NCI-H2029 (cell line): Measurements from ENCODE around the gene C10orf105.

Source experiments
- DNase-seq: peaks from one replicate; lab custom pipeline; 2025; lab: John Stamatoyannopoulos, UW

C10orf105 gene

DNA sequence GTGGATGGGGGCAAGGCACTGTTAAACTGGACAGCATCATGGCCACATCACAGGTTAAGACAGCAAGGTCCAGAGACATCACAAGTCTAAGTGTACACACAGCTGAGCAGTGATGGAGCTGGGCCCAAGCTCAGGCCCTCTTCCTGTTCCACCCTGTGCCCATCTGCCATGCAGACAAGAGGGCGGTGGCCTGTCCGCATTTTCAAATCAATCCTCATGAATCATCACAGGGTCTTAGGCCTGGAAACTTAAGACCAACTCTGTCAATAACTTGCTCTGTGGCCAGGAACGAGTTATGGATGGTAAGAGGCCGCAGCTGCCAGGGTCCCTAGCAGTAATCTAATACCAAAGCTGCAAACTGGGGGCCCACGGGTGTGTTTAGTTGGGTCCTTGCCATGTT lies 3.2 kb downstream of the C10orf105 start:
- no peak for DNase-seq

GRCh38 chr10:71715860-71716259 lies 3.7 kb downstream of the C10orf105 start:
- DNase-seq, result no peak

DNA sequence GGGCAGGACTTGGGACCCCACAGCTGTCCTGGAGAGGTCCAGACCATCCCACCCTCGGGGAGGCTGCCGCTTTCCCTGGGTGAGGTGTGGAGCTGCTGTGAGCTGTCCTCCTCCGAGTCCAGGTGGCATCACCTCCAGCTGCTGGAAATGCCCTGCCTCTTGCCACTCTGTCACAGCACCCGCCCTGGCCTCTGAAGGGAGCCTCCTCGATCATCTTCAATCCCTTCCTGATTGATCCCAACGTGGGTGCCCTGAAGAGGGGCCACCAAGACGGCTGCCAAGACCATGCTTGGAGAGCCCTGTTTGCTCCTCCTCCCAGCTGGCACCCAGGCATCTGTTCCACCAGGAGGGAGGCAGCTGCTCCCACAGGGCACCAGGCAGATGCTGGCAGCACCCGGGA lies 4.6 kb downstream of the C10orf105 start:
- DNase-seq, result no peak

DNA sequence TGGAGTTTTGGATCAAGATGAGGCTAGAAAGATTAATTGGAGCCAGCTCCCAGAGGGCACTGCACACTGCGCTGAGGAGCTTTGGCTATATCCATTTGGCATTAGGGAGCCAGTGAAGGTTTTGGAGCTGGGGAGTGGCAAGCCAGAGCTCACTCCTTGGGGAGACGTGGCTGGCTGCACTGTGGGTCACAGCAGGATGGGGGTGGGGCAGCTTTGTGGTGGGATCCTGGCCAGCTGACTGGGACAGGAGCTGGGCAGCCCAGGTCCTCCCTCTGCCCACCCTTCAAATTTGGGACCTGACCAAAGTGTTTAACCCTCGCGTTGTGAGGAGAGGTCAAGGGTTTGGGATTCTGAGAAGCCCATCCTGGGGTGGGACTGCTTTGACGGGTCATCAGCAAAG lies 5.0 kb downstream of the C10orf105 start:
- DNase-seq, result no peak

GRCh38 chr10:71714031-71714410 lies 5.6 kb downstream of the C10orf105 start:
- no peak for DNase-seq

DNA sequence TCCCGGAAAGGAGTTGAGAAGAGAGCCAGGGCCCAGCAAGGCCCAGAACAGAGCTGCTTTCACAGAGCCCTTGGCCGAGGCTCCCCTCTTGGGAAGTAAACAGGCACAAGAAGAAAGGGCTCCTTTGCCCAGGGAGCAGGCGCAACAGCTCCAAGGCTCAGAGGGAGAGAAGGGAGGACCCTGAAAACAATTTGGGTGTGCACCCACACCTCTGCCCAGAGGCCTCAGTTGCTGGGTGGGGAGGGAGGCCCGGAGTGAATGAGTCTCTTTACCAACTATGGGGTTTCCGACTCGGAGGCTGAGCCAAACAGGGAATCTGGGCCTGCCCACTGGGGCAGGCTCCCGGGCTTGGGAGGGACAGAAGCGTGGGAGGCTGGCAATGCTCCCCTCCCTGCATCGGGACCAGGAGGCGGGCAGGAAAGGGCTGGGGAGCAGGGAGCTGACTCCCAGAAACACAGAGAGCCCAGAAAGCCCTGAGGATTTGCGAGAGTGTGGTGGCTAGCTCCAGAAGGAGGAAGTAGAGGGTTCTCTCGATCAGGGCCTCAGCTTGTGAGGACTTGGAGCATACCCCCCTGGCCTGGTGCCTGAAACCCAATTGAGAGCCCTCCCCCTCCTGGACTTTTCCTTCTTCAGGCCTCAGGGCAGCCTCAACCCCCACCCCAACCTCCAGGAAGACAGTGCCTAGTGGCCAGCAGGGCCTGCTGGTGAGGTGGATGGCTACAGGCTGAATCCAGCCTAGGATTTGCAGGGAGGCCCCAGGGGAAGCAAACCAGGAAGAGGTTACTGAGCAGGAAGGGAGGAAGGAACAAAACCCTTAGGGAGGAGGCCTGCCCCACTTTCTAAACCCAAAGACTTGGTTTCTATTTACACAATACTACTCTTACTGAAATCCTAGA lies 6.2 kb downstream of the C10orf105 start:
- no peak for DNase-seq

- no peak for DNase-seq
These were observed 6.9 kb downstream of the C10orf105 start for GRCh38 chr10:71712572-71713134.

DNA sequence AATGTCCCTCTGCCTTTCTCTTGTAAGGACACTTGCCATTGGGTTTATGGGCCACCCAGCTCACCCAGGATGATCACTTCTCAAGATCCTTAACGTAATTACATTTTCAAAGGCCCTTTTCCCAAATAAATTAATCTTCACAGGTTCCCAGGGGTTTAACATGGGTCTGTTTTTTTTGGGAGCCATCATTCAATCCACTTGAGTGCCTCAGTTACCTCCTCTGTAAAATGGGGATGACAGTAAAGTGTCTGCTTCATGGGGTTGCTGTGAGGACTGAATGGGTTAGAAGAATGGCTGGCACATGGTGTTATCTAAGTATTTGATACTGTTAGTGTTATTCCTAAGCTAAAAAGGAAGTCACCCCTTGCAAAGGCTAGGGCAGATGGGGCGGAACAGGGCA lies 7.4 kb downstream of the C10orf105 start:
- DNase-seq, result no peak

DNA sequence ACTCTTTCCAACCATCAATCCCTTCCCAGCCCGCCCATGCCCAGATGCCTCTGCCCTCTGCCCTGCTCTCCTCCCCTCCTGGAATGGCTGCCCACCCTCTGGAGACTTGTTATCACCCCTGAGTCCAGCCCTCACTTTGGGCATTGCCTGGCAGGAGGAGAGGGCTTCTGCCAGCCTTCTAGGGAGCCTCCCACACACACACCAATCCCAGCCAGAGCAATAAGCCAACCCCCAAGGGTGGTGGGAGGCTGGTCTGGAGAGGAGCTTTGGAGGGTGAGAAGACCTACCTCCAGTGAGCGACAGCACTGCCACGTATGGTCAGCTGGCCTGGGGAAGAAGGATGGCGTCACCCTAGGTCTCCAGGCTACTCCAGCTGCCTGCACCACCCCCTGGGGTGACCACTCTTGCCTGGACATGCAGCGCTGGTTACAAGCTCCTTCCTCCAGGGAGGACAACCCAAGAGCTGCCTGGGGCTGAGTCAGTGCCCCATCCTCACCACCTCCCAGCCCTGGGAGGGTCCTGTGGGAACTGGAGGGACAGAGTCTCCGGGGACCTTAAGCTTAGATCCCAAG lies 8.4 kb downstream of the C10orf105 start:
- DNase-seq, result no peak

GRCh38 chr10:71710519-71710918 lies 9.1 kb downstream of the C10orf105 start:
- DNase-seq, result no peak

DNA sequence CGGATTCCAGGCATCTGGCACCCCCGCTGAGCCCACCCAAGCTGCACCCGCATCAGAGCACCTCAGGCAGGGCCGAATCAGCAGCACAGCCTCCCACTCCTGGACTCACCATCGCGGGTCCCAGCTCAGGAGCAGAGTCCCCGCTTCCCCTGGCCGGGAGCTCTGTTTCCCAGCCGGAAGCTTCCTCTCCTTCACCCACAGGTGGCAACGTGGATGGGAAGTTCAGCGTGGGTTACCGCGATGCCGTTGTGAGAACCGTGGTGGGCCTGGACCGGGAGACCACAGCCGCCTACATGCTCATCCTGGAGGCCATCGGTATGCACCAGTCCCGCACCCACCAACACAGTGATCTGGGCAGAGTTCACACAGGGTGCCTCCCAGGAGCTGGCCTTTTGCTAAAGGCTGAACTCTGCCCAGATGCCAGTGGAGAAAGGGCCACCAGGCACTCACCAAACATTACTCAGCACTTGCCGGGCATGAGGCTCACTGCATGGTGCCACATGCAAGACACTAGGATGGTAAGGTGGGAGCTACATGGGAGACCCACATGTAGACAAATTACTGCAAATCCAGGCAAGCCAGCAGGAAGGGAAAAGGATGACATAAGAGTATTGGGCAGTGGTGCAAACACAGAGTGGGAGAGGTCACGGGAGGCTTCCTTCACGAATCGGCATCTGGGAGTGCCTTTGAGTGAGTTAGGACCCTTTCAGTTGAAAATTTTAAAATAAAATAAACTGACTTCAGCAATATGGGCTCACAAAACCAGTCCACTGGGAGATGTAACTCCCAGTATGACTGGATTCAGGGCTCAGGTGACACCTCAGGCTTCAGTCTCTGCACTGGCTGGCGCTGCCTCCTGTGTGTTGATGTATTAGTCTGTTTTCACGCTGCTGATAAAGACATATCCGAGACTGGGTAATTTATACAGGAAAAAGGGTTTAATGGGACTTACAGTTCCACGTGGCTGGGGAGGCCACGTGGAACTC lies 10.4 kb downstream of the C10orf105 start:
- DNase-seq, result no peak

DNA sequence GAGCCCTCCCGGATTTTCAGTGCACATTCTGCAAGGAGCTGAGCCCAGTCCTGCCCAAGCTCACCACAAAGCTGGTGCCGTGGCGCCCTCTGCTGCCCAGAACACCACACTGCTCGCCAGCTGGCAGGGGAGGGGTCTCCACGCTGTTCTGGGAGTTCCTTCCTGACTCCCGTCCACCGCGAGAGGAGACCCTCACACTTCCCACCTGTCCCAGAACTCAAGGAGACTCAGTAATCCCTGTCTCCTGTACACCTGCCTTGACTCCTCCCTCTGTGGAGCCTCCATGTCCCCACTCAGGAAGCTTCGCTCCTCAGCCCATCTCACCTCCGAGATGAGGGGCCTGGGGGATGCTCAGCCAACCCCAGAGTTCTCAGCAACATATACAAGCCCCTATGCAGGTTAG lies 11.3 kb downstream of the C10orf105 start:
- no peak for DNase-seq

DNA sequence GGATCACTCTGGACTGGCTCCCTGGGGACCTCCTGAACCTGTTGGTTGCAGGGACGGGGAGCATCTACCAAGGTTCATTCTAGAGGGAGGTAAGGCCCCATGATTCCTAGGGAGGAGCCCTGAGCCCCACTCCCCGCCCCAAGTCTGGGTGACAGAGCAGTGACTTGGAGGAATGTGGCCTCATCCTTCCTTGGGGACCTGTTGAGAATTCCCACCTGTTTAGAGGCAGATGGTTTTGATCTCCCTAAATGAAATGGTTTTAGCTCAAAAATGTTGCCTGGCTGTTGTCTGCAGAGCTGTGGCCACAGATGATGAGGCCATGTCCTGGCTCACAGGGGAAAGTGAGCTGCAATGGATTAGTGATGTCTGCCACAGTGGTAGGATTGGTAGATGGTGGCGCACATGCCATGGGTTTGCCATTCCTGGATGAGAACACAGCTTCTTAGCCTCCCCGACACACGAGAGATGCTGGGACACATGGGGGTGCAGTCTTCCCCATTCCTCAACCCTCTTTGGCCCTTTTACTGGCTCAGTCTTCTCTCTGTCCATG lies 12.3 kb downstream of the C10orf105 start:
- DNase-seq, result no peak

DNA sequence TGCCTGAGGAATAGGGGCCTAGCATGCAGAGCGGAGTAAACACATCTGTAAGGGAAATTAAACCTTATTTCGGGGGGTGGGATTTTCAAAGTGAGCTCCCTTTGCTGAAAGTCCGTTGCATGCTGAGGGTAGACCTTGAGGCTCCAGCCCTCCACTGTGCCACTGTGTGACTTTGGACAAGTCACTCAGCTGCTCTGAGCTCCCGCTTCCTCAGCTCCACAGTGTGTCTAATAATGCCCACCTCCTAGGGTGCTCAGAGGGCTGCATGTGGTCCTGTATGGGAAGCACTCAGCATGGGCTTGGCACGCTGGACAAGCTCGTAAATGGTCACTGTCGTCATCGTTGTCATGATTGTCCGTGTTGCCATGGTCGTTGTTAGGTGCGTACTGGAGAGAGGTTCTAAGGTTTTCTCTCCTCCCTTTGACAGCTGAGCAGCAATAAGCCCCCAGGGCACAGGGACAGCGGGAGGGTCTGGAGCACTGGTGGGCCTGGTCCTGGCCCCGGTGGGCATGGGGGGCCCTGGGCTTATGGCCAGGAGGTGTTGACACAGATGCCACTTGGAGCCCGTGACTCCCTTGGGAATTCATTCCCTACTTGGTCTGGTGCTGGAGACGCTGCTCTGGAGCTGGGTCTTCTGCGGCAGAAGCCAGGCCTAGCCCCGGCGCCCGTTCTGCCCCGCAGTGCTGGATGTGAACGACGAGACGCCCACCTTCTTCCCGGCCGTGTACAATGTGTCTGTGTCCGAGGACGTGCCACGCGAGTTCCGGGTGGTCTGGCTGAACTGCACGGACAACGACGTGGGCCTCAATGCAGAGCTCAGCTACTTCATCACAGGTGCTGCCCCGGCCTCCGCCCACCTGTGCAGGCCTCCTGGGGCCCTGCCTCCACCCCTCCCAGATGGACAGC lies 13.1 kb downstream of the C10orf105 start:
- no peak for DNase-seq

DNA sequence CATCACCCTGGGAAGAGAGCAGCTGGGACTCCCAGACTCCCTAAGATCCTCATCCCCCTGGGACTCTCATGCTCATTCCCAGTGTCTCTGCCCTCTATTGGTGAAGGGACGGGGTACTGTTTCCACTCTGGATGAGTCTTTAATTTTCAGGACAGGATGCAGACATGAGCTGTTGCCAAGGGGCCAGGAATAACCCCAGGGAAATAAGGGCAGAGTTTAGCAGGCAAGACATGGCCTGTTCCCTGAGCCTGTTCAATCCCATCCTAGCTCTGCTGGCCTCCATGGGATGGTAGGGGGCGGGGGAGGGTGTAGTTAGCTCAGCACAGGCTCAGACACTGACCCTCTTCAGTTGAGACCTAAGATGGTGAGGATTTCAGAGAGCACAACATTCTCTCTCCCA lies 14.0 kb downstream of the C10orf105 start:
- DNase-seq, result no peak

DNA sequence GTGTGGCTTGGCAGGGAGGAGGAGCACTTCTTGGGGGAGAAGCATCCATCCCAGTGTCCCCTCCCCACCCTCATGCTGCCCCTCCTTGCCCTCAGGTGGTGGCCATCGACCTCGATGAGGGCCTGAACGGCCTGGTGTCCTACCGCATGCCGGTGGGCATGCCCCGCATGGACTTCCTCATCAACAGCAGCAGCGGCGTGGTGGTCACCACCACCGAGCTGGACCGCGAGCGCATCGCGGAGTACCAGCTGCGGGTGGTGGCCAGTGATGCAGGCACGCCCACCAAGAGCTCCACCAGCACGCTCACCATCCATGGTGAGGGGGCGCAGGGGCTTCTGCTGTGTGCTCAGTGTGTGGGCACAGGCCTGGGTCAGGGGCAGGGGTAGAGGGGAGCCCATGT lies 14.8 kb downstream of the C10orf105 start:
- no peak for DNase-seq

DNA sequence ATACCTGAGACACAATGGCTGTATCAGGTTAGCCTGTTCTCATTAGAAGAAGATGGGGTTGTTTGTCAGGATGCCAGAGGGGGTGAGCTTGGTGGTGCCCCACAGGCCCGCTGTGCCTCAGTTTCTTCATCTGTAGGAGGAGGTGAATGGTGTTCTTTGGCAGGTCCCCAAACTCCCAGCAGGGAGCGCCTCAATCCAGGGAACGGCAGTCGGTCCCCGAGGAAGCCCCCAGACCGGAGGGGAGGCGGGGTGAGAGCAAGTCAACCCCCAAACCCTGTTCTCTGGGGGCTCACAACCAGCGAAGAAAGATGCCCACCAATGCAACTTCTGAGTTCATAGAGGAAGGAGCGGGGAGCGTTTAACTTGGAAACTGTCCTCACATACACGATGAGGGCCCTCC lies 16.0 kb downstream of the C10orf105 start:
- no peak for DNase-seq

DNA sequence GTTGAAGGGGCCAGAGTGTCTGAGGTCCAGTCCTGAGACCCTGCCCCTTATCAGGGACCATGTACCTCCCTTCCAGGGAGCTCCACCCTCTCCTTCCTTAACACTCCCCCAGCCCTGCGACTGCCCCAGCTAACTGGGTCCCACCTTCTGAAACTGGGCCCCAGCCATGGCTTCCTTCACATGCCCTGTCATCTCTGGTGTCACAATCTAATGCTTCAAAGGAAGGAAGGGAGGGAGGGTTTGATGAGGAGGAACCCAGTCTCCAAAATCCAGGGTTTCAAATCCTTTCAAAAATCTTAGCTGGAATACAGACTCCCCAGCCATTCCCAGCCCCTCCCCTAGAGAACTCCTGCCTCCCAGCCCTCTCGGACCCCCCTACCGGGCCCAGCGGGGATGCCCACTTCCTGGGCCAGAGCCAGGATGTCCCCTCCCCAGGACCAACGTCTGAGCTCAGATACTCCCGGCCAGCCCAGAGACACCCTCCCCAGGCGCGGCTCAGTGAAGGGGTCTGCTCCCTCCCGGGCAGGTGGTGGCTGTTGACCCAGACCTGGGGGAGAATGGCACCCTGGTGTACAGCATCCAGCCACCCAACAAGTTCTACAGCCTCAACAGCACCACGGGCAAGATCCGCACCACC lies 18.0 kb downstream of the C10orf105 start:
- no peak for DNase-seq

GRCh38 chr10:71700731-71701368 lies 18.7 kb downstream of the C10orf105 start:
- no peak for DNase-seq

DNA sequence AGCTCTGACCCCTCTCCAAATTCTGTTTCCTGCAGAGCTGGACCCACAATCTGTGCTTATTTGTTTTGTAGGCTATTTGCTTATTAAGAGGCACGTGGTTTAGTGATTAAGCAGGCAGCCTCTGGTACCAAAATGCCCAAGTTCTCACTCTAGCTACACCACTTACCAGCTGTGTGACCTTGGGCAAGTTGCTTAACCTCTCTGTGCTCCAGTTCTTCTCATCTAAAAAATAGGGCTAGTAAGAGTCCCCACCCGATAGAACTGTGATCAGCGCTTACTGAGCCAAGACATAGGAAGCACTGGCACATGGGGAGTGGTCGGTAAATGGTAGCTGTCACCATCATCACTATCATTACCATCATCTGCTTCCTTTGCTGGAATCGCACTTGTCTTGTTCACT lies 20.8 kb downstream of the C10orf105 start:
- no peak for DNase-seq
